Activated CD8-positive, alpha-beta T cell treated with anti-CD3 and anti-CD28 coated beads, Interleukin-2, amount 10 ng/mL, durations not matched to agents 7 days and 5 days (primary cell): ENCODE data around the gene LRCOL1. TPM values are rescaled to one million over a fixed set of nuclear protein-coding genes. Genes with fewer than 3 reads are reported as not detected.

Source experiments
- ATAC-seq: fragments of 150-1000 bp; cut with Tn5 transposase; one replicate; pipeline ENCODE4 v1.10.0; 2021; ENCODE audit warnings: moderate library complexity
- CTCF ChIA-PET: fragments of 350-600 bp; sonication (Branson Sonifier 250); formaldehyde crosslinking; loops from one replicate; lab custom pipeline; 2021; ENCODE audit warnings: antibody characterized with exemption; lab: Charles Lee
- POLR2A ChIA-PET: fragments of 350-600 bp; sonication (Branson Sonifier 250); formaldehyde crosslinking; loops from one replicate; lab custom pipeline; 2021; ENCODE audit warnings: antibody characterized with exemption; lab: Charles Lee
- DNase-seq: peaks from one replicate; pipeline ENCODE4 v3.0.0-alpha.2; 2020
- H3K27ac Mint-ChIP-seq: one replicate; pipeline ENCODE4 v1.8.0; 2021; ENCODE audit warnings: mild to moderate bottlenecking, mixed read lengths
- H3K27me3 Mint-ChIP-seq: one replicate; pipeline ENCODE4 v1.8.0; 2021; ENCODE audit warnings: low read depth, mixed read lengths
- H3K36me3 Mint-ChIP-seq: one replicate; pipeline ENCODE4 v1.8.0; 2021; ENCODE audit warnings: low read depth, mixed read lengths
- H3K4me1 Mint-ChIP-seq: one replicate; pipeline ENCODE4 v1.8.0; 2021; ENCODE audit warnings: low read depth, mixed read lengths
- H3K4me3 Mint-ChIP-seq: one replicate; pipeline ENCODE4 v1.8.0; 2021; ENCODE audit warnings: mild to moderate bottlenecking, mixed read lengths
- H3K9me3 Mint-ChIP-seq: one replicate; pipeline ENCODE4 v1.8.0; 2022; ENCODE audit warnings: mixed read lengths; ENCODE audit not compliant: insufficient read depth
- total RNA-seq, 2 experiments: library from RNA; stranded (reverse); gene quantifications; one replicate each; pipeline ENCODE4 v1.2.3, GENCODE V29; 2021

The LRCOL1 gene
- total RNA-seq, 2 experiments from 2014 or later: not detected

- CTCF ChIA-PET: no interaction called here
- ATAC-seq: no peak
- no peaks in the 10 kb centered on the region for H3K4me1 Mint-ChIP-seq
- H3K36me3 Mint-ChIP-seq: no peaks in the 10 kb centered on the region
- H3K9me3 Mint-ChIP-seq: no peaks in the 10 kb centered on the region
- no peak overlapping the region for H3K27ac Mint-ChIP-seq
- H3K27me3 Mint-ChIP-seq: no peaks in the 10 kb centered on the region
- POLR2A ChIA-PET: no interaction called here
- no peak overlapping the region for H3K4me3 Mint-ChIP-seq
- DNase-seq: no peak
Measured at GRCh38 chr12:132582582-132583410, 27.6 kb downstream of the LRCOL1 start.

DNA sequence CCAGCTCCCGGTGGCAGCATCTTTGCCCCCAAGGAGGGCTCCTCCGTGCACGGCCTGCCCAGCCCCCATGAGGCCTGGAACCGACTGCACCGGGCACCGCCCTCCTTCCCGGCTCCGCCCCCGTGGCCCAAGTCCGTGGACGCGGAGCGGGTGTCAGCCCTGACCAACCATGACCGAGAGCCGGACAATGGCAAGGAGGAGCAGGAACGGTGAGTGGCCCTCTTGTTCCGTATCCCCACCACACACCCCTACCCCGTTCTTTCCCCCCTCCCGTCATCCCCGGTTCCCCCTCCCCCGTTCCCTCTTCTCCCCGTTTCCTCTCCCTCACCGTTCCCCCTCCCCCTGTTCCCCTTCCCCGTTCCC, 28.3 kb downstream of the LRCOL1 start:
- CTCF ChIA-PET: no interaction called here
- H3K36me3 Mint-ChIP-seq: no peaks in the 10 kb centered on the region
- no peaks in the 10 kb centered on the region for H3K9me3 Mint-ChIP-seq

GRCh38 chr12:132581348-132582057, 28.9 kb downstream of the LRCOL1 start:
- no peaks in the 10 kb centered on the region for H3K27me3 Mint-ChIP-seq
- no peak overlapping the region for H3K27ac Mint-ChIP-seq
- CTCF ChIA-PET: no interaction called here
- DNase-seq (no peak), ATAC-seq (no peak)
- no peaks in the 10 kb centered on the region for H3K4me1 Mint-ChIP-seq
- no peak overlapping the region for H3K4me3 Mint-ChIP-seq
- no peaks in the 10 kb centered on the region for H3K9me3 Mint-ChIP-seq
- POLR2A ChIA-PET: no interaction called here
- no peaks in the 10 kb centered on the region for H3K36me3 Mint-ChIP-seq

More for the DNA sequence above, 28.3 kb downstream of the LRCOL1 start:
- no peaks in the 10 kb centered on the region for H3K27me3 Mint-ChIP-seq
- POLR2A ChIA-PET: no interaction called here
- no peak overlapping the region for H3K27ac Mint-ChIP-seq
- no peak for DNase-seq
- H3K4me3 Mint-ChIP-seq: no peak overlapping the region
- no peak for ATAC-seq
- H3K4me1 Mint-ChIP-seq: no peaks in the 10 kb centered on the region

DNA sequence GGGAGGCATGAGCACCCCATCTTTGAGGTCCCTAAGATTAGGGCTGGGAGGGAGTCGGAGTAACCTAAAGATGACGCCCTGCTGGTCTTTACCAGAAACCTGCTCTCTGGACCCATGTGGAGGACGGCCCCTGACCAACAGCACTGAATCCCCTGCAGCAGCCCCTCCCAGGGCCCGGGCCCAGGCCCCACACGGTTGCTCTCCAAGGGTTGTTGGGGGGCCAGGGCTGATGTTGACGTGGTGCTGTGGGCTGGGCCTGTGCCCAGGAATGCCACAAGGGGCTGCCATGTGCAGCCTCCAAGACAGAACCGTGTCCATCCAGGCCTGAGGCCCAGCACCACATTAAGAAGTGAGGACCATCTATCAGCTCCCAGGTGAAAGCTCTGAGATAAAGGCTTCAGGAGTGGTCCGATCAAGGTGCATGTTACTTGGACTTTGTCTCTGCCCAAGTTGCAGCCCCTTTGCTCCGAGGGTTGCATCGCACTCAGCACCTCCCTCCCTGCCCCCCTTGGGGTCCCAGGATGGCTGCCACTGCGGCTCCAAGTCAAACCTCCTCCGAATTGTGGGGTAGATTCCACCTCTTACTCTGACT, 29.6 kb downstream of the LRCOL1 start:
- Mint-ChIP-seq H3K36me3 (no peaks in the 10 kb centered on the region), H3K27me3 (no peaks in the 10 kb centered on the region), H3K4me3 (no peak overlapping the region), H3K9me3 (no peaks in the 10 kb centered on the region), H3K4me1 (no peaks in the 10 kb centered on the region), H3K27ac (no peak overlapping the region)
- POLR2A ChIA-PET: no interaction called here
- CTCF ChIA-PET: interaction anchor here (0.6 kb wide), 1 partner anchor 37 kb away, joined by 3 read pairs; no protein-coding TSS in a partner anchor
- DNase-seq: no peak
- no peak for ATAC-seq

- no peak overlapping the region for H3K27ac Mint-ChIP-seq
Measured at GRCh38 chr12:132579744-132580143, 30.6 kb downstream of the LRCOL1 start.

GRCh38 chr12:132578826-132579225, 31.6 kb downstream of the LRCOL1 start:
- Mint-ChIP-seq H3K4me3 (no peak overlapping the region), H3K27ac (no peak overlapping the region), H3K4me1 (no peaks in the 10 kb centered on the region), H3K27me3 (no peaks in the 10 kb centered on the region), H3K9me3 (no peaks in the 10 kb centered on the region), H3K36me3 (no peaks in the 10 kb centered on the region)
- ATAC-seq (no peak), DNase-seq (no peak)
- ChIA-PET POLR2A (no interaction called here), CTCF (no interaction called here)

More at GRCh38 chr12:132579744-132580143, 30.6 kb downstream of the LRCOL1 start:
- no peaks in the 10 kb centered on the region for H3K9me3 Mint-ChIP-seq
- H3K36me3 Mint-ChIP-seq: no peaks in the 10 kb centered on the region
- ATAC-seq: no peak
- no peaks in the 10 kb centered on the region for H3K27me3 Mint-ChIP-seq
- no peak overlapping the region for H3K4me3 Mint-ChIP-seq
- CTCF ChIA-PET: no interaction called here
- POLR2A ChIA-PET: no interaction called here
- H3K4me1 Mint-ChIP-seq: no peaks in the 10 kb centered on the region
- no peak for DNase-seq

- ATAC-seq (no peak), DNase-seq (no peak)
- ChIA-PET POLR2A (no interaction called here), CTCF (no interaction called here)
- H3K9me3 Mint-ChIP-seq: no peaks in the 10 kb centered on the region
- no peak overlapping the region for H3K4me3 Mint-ChIP-seq
- H3K36me3 Mint-ChIP-seq: no peaks in the 10 kb centered on the region
- no peaks in the 10 kb centered on the region for H3K4me1 Mint-ChIP-seq
- H3K27ac Mint-ChIP-seq: no peak overlapping the region
- no peaks in the 10 kb centered on the region for H3K27me3 Mint-ChIP-seq
Measured at GRCh38 chr12:132578118-132578517, 32.3 kb downstream of the LRCOL1 start.

- ATAC-seq (no peak), DNase-seq (no peak)
- Mint-ChIP-seq H3K27me3 (no peaks in the 10 kb centered on the region), H3K9me3 (no peaks in the 10 kb centered on the region), H3K4me1 (no peaks in the 10 kb centered on the region), H3K27ac (no peak overlapping the region), H3K4me3 (no peak overlapping the region), H3K36me3 (no peaks in the 10 kb centered on the region)
- ChIA-PET POLR2A (no interaction called here), CTCF (no interaction called here)
Measured at GRCh38 chr12:132577191-132577920, 33.0 kb downstream of the LRCOL1 start.

DNA sequence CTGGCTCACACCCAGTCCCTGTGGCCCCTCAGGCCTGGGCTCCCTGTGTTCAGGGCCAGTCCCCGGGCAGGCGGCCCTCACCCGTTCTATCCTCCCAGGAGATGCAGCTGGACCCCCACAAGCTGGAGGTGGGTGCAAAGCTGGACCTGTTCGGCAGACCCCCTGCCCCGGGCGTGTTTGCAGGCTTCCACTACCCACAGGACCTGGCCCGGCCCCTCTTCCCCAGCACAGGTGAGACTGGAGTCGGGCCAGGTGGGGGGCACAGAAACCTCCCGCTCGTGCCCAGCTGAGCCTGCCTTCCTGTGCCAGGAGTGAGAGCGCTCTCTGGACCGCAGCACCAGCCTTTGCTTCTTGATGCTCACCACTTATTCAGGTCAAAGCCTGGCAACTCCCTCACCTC, 33.7 kb downstream of the LRCOL1 start:
- Mint-ChIP-seq H3K27me3 (no peaks in the 10 kb centered on the region), H3K4me3 (no peak overlapping the region), H3K27ac (no peak overlapping the region), H3K4me1 (no peaks in the 10 kb centered on the region), H3K9me3 (no peaks in the 10 kb centered on the region), H3K36me3 (no peaks in the 10 kb centered on the region)
- no peak for ATAC-seq
- ChIA-PET POLR2A (no interaction called here), CTCF (no interaction called here)
- no peak for DNase-seq

GRCh38 chr12:132575661-132576060, 34.7 kb downstream of the LRCOL1 start:
- H3K9me3 Mint-ChIP-seq: no peaks in the 10 kb centered on the region
- POLR2A ChIA-PET: no interaction called here
- no peaks in the 10 kb centered on the region for H3K27me3 Mint-ChIP-seq
- H3K4me1 Mint-ChIP-seq: no peaks in the 10 kb centered on the region
- no peak for DNase-seq
- H3K4me3 Mint-ChIP-seq: no peak overlapping the region
- CTCF ChIA-PET: no interaction called here
- no peak for ATAC-seq
- no peak overlapping the region for H3K27ac Mint-ChIP-seq
- no peaks in the 10 kb centered on the region for H3K36me3 Mint-ChIP-seq

DNA sequence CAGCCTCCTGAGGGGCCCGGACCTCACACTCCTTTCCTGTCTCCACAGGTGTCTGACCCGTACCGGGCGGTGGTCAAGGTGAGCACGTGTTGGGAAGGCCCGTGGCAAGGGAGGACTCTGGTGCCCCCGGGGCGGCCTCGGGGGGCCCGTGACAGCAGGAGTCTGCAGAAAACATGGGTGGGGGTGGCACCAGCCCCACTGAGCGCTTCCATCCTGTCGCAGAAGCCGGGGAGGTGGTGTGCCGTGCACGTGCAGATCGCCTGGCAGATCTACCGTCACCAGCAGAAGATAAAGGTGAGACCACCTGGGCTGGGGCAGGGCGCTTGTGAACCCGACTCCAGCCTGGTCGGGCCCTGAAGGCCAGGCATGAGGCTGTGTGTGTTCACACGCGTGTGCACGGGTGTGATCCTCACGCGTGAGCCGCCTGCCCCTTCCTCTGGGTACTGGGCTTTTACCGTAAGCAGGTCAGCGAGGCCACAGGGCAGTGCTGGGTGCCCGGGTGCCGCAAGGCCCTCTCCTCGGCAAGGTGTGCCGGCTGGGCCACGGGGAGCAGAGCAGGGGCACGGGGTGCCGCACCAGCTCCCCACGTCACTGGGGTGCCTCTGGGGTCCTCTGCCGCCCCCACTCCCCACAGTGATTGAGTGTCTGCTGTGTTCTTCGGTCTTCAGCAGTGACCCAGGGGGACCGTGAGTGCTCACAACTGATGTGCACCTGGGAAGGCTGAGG, 35.9 kb downstream of the LRCOL1 start:
- DNase-seq: no peak
- POLR2A ChIA-PET: no interaction called here
- Mint-ChIP-seq H3K27ac (no peak overlapping the region), H3K4me3 (no peak overlapping the region), H3K9me3 (no peaks in the 10 kb centered on the region), H3K36me3 (no peaks in the 10 kb centered on the region), H3K27me3 (no peaks in the 10 kb centered on the region), H3K4me1 (no peaks in the 10 kb centered on the region)
- CTCF ChIA-PET: no interaction called here
- no peak for ATAC-seq
